GM18858 (cell line): ENCODE results near the gene CAMTA1.

ENCODE experiments used
- ATAC-seq: cut with Tn5 transposase; IDR thresholded peaks from one replicate; pipeline ENCODE4 v1.9.1; 2021; ENCODE audit not compliant: unreplicated experiment

The CAMTA1 gene

DNA sequence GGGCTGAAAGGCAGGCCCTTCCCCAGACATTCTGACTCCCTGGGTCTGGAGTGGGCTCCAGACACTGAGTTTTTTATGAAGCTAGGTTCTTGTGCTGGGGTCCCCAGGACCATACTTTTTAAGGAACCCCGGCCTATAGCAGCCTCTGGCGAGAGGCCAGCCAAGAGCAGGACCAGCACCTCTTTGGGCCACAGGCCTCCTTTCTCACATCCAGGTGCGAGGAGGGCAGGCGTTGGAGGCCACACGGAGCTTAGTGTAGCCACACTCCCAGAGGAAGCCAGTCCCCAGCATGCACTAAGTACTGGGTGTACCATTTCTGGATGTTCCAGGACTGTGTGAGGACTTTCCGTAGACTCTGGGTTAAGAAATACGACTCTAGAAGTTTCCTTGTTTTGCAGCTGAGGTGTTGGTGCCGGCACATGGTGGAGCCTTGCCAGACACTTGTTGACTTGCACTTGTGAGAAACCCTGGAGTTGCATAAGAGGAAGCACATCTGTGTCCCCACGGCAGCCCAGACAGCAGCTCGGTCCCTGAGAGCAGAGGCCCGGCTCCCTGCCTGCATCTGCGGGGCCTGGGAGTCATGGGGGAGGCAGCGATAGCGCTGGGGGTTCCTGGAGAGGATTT, 863.6 kb downstream of the CAMTA1 start:
- no peak for ATAC-seq

DNA sequence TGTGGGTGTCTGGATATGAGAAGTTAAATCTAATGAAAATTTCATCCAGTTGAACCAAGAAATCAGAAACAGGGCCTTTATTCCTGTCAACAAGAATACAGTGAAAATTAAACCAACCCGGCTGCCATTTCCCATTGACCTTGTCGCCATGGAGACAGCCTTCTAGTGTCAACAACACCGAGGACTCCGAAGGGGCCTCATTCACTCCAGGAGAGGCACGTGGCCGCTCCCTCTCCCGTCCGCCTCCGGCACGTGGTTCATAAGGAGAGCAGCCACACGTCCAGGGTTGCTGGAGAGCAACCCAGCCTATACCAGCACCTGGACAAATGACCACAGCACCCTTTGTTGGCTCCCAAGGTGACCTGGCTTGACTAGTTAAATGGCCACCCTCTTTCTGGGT, 865.5 kb downstream of the CAMTA1 start:
- no peak for ATAC-seq

DNA sequence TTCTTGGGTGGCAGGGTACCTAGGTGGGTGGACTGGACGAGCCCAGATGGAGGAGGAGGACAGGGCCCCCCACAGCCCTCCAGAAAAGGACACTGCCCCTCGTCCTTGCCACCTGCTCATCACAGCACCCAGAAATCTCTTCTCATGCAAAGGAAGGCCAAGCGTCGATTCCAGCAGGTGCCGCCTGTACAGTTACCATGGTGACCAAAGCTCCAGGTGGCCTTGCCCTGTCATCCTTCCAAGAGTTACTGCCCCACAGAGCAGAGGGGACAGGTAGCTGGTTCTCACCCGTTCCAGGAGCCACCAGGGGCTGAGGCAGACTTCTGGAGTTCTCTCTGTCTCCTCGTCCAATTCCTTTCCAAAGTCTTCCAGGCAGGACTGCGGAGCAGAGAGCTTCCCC, 865.9 kb downstream of the CAMTA1 start:
- no peak for ATAC-seq

DNA sequence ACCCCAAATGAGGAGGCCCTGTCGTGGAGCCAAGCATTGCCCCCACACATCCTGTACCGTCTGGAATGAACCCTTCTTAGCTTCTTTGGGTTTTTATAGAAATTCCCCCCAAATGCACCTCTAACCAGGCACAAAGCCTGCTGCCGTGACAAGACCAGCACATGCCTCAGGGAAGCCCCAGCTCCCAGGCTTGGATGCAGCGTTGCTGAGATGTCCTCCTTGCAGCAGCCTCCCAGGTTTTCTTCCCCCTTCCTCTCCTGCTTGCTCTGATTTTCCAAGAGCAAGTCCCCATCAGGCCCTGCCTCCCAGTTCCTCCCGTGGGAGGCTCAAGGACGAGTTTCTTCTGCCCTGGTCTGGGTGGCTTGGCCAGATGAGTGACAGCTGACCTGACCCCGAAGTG, 866.8 kb downstream of the CAMTA1 start:
- no peak for ATAC-seq

DNA sequence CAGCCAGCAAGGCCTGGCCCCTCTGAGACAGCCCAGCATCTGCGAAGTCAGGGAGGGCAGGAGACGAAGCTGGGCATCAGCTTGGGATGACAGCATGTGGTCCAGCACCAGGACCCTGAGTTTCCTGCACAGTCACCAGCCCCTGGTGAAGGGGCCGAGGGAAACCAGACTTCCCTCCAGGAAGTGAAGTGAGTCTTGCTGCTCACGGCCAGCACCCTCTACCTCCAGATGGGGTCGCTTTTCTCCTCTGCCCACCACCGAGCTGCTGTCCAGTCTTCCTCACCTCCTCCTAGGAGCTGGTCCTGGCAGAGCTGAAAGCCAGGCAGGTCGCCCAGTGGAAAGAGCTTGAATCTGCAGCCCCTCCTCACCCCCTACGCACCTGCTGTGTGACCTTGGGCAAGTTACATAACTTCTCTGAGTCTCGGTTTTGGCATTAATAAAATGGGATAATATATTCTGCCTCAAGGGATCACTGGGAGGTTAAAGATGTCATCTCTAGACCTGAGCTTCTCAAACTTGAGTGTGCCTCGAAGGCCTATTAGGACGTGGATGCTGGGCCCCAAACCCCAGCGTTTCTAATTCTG, 867.4 kb downstream of the CAMTA1 start:
- ATAC-seq = no peak

DNA sequence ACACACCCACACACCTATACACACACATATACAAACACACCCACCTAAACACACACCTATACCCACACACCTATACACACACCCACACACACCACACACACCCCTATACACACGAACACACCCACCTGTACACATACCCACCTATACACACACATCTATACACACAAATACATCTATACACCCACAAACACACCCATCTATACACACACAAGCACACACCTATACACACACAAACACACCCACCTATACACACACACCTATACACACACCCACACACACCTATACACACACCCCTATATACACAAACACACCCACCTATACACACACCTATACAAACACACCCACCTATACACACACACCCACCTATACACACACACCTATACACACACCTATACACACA, 869.5 kb downstream of the CAMTA1 start:
- no peak for ATAC-seq

DNA sequence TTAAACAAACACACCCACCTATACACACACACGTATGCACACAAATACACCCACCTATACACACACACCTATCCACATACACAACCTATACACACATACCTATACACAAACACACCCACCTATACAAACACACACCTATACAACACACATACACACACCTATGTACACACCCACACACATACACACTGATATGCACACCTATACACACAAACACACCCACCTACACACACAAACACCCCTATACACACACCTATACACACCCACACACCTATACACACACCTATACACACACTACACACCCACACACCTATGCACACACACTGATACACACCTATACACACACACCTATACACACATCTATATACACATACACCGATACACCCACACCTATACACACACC, 870.1 kb downstream of the CAMTA1 start:
- ATAC-seq = no peak

DNA sequence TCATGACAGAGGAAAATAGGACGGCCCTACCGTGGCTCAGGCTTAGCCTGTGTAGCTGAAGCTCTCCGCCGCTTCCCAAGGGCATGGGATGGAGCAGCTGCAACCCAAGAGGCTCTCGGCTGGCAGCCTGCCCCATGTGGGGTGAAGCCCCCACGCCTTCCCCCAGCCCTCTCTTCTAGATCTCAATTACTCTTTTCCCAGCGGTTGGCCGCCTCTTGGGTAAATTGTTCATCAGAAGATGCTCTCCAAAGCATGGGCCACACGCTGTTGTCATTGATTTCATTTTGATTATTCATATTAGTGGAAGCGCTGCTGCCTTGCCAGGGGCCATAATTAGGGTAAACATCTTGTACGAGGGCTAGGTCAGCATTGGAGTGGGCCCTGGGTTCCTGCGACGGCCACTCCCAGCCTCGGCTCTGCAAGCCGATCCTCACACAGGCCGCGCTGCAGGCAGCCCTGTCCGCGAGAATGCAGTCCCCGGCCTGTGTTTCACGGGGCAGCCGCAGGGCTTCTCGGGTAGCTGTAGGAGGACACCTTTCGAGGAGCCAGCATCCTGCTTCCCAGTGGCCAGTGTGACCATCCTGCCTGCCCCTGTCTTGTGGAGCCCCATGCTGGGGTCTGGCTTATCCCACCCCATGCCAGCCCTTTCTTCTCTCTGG, 871.4 kb downstream of the CAMTA1 start:
- no peak for ATAC-seq

DNA sequence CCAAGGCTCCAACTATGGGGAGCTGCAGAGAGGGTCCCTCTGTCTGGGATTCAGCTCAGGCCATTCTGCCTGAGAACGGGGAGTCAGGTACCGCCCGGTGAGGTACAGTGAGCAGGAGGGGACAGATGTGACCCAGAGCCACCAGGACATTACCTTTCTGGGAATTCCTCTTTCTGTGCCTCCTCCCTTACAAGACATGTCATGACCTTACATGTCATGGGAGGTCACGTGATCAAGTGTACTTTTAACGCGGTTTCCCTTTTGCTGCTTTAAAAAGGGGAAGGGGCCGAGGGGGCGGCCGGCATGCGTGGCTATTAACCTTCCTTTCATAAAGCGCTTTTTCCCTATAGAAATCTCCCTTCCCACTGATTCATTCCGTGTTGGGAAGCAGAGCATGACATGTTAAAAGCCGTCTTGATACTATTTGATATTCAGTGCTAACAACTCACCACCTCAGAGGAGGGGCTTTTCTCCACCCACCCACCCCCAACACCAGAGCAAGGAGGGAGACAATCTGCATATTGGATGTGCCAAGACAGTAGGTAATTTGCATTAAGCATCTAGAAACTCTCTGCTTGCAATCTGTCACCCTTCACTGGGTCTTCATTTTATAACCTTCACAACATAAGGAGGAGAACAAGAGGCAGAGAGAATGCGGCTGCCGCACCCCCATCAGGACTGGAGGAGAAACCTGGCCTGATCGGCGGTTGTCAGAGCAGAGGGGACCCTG, 872.2 kb downstream of the CAMTA1 start:
- no peak for ATAC-seq

DNA sequence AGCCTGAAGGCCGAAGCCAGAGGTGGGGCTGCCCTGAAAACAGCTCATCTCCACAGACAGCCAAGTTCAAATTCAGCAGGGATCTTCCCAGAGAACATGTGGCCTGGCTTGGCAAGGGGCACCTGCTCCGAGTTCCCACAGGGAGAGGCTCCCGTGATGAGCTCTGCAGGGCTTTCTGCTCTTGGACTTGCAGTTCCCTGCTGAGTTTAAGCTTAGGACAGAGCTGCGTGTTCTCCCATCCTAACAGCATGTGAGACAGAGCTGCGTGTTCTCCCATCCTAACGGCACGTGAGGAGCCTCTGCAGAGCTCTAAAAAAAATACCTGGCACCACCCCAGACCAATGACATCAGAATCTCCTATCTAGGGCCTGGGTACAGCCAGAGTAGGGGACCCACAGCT, 872.8 kb downstream of the CAMTA1 start:
- no peak for ATAC-seq

DNA sequence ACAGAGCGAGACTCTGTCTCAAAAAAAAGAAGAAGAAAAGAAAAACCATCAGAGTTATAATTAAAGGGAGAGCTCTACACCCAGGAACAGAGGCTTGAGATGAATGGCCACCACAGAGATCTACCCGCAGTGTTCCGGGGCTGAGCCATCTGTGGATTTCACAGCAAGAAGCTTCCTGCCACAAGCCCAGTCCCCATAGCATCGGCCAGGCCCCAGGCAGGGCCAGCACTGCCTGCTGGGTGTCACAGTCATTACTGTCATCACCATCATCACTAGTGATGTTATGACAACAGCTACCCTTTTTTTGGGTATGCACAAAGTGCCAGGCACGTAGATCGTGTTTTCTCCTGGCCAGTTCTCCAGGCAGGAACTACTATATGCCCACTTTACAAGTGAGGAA, 874.3 kb downstream of the CAMTA1 start:
- no peak for ATAC-seq

DNA sequence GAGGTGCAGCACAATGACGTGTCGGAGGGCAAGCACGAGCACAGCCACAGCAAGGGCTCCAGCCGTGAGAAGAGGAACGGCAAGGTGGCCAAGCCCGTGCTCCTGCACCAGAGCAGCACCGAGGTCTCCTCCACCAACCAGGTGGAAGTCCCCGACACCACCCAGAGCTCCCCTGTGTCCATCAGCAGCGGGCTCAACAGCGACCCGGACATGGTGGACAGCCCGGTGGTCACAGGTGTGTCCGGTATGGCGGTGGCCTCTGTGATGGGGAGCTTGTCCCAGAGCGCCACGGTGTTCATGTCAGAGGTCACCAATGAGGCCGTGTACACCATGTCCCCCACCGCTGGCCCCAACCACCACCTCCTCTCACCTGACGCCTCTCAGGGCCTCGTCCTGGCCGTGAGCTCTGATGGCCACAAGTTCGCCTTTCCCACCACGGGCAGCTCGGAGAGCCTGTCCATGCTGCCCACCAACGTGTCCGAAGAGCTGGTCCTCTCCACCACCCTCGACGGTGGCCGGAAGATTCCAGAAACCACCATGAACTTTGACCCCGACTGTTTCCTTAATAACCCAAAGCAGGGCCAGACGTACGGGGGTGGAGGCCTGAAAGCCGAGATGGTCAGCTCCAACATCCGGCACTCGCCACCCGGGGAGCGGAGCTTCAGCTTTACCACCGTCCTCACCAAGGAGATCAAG, 878.3 kb downstream of the CAMTA1 start:
- ATAC-seq = no peak

DNA sequence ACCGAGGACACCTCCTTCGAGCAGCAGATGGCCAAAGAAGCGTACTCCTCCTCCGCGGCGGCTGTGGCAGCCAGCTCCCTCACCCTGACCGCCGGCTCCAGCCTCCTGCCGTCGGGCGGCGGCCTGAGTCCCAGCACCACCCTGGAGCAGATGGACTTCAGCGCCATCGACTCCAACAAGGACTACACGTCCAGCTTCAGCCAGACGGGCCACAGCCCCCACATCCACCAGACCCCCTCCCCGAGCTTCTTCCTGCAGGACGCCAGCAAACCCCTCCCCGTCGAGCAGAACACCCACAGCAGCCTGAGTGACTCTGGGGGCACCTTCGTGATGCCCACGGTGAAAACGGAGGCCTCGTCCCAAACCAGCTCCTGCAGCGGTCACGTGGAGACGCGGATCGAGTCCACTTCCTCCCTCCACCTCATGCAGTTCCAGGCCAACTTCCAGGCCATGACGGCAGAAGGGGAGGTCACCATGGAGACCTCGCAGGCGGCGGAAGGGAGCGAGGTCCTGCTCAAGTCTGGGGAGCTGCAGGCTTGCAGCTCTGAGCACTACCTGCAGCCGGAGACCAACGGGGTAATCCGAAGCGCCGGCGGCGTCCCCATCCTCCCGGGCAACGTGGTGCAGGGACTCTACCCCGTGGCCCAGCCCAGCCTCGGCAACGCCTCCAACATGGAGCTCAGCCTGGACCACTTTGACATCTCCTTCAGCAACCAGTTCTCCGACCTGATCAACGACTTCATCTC, 879.1 kb downstream of the CAMTA1 start:
- no peak for ATAC-seq

DNA sequence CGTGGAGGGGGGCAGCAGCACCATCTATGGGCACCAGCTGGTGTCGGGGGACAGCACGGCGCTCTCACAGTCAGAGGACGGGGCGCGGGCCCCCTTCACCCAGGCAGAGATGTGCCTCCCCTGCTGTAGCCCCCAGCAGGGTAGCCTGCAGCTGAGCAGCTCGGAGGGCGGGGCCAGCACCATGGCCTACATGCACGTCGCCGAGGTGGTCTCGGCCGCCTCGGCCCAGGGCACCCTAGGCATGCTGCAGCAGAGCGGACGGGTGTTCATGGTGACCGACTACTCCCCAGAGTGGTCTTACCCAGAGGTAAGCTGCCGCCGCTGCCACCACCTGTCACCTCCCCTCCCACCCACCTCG, 879.6 kb downstream of the CAMTA1 start:
- no peak for ATAC-seq

DNA sequence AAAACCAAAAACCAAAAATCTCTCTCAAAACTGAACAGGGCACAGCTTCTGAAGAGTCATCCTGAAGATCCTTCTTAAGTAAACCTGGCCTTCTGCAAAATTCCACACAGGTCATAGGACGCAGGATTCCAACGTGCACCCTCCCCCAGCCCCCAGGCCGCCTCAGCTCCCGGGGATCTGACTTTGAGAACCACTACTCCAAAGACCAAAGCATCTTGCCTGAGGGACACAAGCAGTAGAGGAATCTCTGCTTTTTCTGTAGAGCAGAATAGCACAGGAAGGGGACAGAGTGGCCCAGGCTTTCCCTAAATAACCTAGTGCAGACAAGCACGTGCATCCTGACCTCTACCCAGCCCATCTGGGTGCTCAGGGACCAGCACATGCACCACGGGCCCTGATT, 881.0 kb downstream of the CAMTA1 start:
- ATAC-seq = no peak

DNA sequence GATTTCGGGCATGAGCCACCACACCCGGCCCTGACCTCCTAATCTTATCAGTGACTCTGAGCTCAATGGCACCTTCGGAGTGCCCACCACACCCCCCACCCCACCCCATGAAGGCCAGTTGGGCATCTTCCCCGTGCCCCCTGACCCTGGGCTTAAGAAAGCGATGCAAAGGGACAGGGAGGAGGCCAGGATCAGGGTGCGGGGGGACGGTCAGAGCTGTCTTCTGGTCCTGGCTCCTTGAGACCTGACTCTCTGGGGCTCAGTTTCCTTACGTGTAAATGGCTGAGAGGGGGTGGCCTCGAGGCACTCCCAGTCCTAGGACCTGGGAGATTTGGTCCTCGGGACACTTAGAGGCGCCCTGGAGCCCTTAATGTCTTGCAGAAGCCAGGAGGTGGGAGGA, 881.9 kb downstream of the CAMTA1 start:
- no peak for ATAC-seq

DNA sequence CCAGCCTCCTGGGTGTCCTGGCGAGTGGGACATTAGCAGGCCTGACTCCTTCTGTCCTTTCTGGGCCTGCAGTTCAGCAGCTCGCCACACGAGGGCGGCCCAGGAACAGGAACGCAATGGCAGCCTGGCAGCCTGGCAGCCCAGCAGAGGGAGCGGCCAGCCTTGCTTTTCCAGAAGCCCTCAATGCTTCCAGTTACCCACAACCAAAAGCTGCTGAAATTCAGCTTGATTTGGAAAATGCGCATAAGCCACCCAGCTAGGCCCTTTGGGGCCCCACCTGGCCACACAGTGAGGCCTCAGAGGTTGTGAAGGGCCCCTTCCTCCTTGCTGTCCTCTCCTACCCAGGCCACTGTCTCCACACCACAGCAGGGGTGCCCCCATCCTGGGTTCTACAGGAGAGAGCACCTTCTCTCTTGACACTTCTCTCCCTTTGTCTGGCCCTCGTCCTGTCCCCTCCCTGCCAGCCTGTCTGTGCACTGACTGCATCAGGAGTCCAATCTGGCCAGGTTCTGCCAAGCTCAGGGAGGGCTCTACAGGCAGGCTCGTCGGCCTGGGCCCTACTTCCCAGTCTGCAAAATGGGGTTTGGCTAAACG, 882.5 kb downstream of the CAMTA1 start:
- no peak for ATAC-seq

DNA sequence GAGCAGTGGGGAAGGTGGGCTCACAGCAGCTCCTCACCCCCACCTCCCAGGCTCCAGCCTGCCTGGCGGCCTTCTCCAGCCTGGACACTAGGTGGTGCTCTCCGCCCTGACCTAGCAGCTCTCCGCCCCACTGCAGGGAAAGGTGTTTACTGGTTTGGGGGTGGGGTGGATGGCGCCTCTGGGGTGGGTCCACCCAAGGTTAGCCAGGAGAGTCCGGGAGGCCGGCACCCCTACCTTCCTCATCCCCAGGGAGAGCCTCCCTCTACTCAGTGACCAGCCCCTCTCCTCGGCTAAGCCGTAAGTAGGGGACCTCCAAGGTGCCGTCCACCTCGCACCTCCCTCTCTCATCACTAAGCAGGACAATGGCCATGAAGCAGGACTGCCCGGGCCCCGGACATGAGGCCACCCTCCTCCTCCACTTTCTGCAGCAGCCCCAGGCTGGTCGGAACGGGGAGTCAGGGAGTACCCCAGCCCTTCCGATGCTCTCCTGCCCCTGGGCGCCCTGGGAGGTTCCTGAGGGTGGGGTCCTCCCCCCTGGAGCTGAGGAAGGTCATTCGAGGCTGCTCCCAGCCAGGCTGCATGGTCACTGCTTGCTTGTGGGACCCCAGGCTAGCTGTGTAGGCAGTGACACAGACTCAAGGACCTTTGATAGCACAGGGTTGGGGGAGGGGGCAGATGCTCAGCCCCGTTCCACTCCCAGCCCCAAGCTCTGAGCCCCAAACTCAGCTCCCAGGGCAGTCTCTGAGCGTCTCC, 884.5 kb downstream of the CAMTA1 start:
- no peak for ATAC-seq

DNA sequence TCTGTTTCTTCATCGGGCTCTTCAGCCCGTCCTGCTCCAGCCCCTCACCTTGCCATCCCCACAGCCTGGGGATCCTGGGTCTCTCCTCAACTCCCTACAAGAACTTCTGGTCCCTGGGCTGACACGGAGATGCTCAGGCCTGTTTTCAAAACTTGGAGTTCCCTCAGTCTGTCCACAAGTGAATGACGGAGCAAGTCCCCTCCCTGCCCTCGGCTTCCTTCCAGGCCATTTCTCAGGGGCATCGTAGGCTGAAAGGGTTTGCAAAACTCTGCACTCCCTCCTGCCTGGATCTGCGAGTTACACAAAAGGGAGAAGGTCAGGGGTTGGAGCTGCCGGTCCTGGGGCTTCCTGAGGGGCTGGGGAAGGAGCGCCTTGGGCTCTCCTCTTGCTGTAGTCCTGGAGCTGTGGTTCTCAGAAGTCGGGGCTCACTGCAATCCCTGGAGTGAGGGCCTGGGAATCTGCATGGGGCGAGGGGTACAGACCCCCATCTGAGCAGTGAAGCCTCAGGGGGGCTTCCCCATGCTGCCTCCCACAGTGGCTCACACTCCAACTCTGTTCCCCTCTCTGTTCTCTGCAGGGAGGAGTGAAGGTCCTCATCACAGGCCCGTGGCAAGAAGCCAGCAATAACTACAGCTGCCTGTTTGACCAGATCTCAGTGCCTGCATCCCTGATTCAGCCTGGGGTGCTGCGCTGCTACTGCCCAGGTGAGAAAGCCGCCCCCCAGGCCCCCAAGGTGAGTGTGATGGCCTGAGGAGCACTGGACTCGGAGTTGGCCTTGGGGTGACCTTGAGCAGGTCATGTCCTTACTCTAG, 885.3 kb downstream of the CAMTA1 start:
- no peak for ATAC-seq
